Neural progenitor cell (in vitro differentiated cells): ENCODE results near the gene PDC. TPM values are rescaled to one million over a fixed set of nuclear protein-coding genes. Genes with fewer than 3 reads are reported as not detected.

Experiments
- DNase-seq: peaks from one replicate; pipeline ENCODE4 v3.0.0-alpha.2; 2016; ENCODE audit warnings: low spot score
- H2AFZ ChIP-seq: fragments of 200-600 bp; sonication (generic); replicated peaks from 2 replicates; pipeline ENCODE4 v1.6.1; 2016; ENCODE audit warnings: antibody characterized with exemption
- H3F3A ChIP-seq: fragments of 200-600 bp; sonication (generic); 2 replicates; pipeline ENCODE4 v1.6.1; 2016; ENCODE audit warnings: antibody characterized with exemption, low read depth
- H3K27ac ChIP-seq: fragments of 200-600 bp; sonication (generic); 2 replicates; pipeline ENCODE4 v1.5.1; 2016; ENCODE audit warnings: mild to moderate bottlenecking
- H3K27me3 ChIP-seq: fragments of 200-600 bp; sonication (generic); 2 replicates; pipeline ENCODE4 v1.6.1; 2016; ENCODE audit warnings: mild to moderate bottlenecking, moderate library complexity
- H3K36me3 ChIP-seq: fragments of 200-600 bp; sonication (generic); 2 replicates; pipeline ENCODE4 v1.5.1; 2016
- H3K4me1 ChIP-seq: fragments of 200-600 bp; sonication (generic); 2 replicates; pipeline ENCODE4 v1.6.1; 2016; ENCODE audit warnings: mixed run types
- H3K4me2 ChIP-seq: fragments of 200-600 bp; sonication (generic); 2 replicates; pipeline ENCODE4 v1.6.1; 2016
- H3K4me3 ChIP-seq: fragments of 200-600 bp; sonication (generic); 2 replicates; pipeline ENCODE4 v1.5.1; 2016
- H3K79me2 ChIP-seq: fragments of 200-600 bp; sonication (generic); 2 replicates; pipeline ENCODE4 v1.6.1; 2016; ENCODE audit warnings: low read depth
- H3K9ac ChIP-seq: fragments of 200-600 bp; sonication (generic); 2 replicates; pipeline ENCODE4 v1.6.1; 2016
- H3K9me3 ChIP-seq: fragments of 200-600 bp; sonication (generic); 2 replicates; pipeline ENCODE4 v1.5.1; 2016; ENCODE audit warnings: low read depth
- H4K20me1 ChIP-seq: fragments of 200-600 bp; sonication (generic); 2 replicates; pipeline ENCODE4 v1.6.1; 2016; ENCODE audit warnings: low read depth
- H3K27ac Mint-ChIP-seq: 3 replicates; pipeline ENCODE4 v1.8.0; 2021; ENCODE audit warnings: mixed read lengths
- H3K27me3 Mint-ChIP-seq: 2 replicates; pipeline ENCODE4 v1.8.0; 2022; ENCODE audit warnings: low read depth, mild to moderate bottlenecking, inconsistent platforms, moderate library complexity, mixed read lengths; ENCODE audit not compliant: insufficient read depth
- H3K36me3 Mint-ChIP-seq: 3 replicates; pipeline ENCODE4 v1.8.0; 2021; ENCODE audit warnings: mixed read lengths
- H3K4me1 Mint-ChIP-seq: 3 replicates; pipeline ENCODE4 v1.8.0; 2021; ENCODE audit warnings: mixed read lengths
- H3K4me3 Mint-ChIP-seq: 3 replicates; pipeline ENCODE4 v1.8.0; 2021; ENCODE audit warnings: mild to moderate bottlenecking, moderate library complexity, mixed read lengths
- H3K9me3 Mint-ChIP-seq: 3 replicates; pipeline ENCODE4 v1.8.0; 2020; ENCODE audit warnings: mixed read lengths
- CTCF ChIP-seq: fragments of 200-600 bp; sonication (generic); IDR thresholded peaks from 2 replicates; pipeline ENCODE4 v1.5.1; 2017; ENCODE audit warnings: antibody characterized with exemption, mild to moderate bottlenecking
- EZH2 ChIP-seq: fragments of 200-600 bp; sonication (generic); IDR thresholded peaks from 2 replicates; pipeline ENCODE4 v1.6.1; 2017; ENCODE audit warnings: antibody characterized with exemption, mild to moderate bottlenecking, moderate library complexity
- EZH2phosphoT487 ChIP-seq: fragments of 200-600 bp; sonication (generic); IDR thresholded peaks from 2 replicates; pipeline ENCODE4 v1.6.1; 2017; ENCODE audit warnings: antibody characterized with exemption
- total RNA-seq: library from RNA; depleted of rRNA; stranded (reverse); fragments of >200 nt; gene quantifications from 2 replicates; pipeline ENCODE4 v1.2.3, GENCODE V29; 2015; ENCODE audit warnings: low replicate concordance

Gene PDC
- total RNA-seq, 1 donor from 2014 or later: not detected

GRCh38 chr1:186435336-186435735 is 25.6 kb downstream of the PDC start:
- H3K36me3 Mint-ChIP-seq: no peaks in the 10 kb centered on the region
- no peak overlapping the region for H3K4me2 ChIP-seq
- no peak overlapping the region for H3K4me3 Mint-ChIP-seq
- TF ChIP-seq CTCF (no peak), EZH2 (no peak), EZH2phosphoT487 (no peak)
- no peak overlapping the region for H3K27ac ChIP-seq
- no peaks in the 10 kb centered on the region for H3K36me3 ChIP-seq
- H3K9me3 Mint-ChIP-seq: no peaks in the 10 kb centered on the region
- no peaks in the 10 kb centered on the region for H3K4me1 Mint-ChIP-seq
- H3K9ac ChIP-seq: no peak overlapping the region
- no peaks in the 10 kb centered on the region for H3K27me3 ChIP-seq
- no peaks in the 10 kb centered on the region for H3F3A ChIP-seq
- no peak for DNase-seq
- H3K4me1 ChIP-seq: no peaks in the 10 kb centered on the region
- H3K4me3 ChIP-seq: no peak overlapping the region
- no peaks in the 10 kb centered on the region for H3K9me3 ChIP-seq
- H3K79me2 ChIP-seq: no peaks in the 10 kb centered on the region
- H2AFZ ChIP-seq: no peak overlapping the region
- peaks cover 2% of the 10 kb centered on the region for H3K27me3 Mint-ChIP-seq
- H3K27ac Mint-ChIP-seq: no peak overlapping the region
- no peaks in the 10 kb centered on the region for H4K20me1 ChIP-seq

GRCh38 chr1:186429017-186429416 is 31.9 kb downstream of the PDC start:
- H3K27ac Mint-ChIP-seq: no peak overlapping the region
- no peak overlapping the region for H3K4me2 ChIP-seq
- H3K27me3 ChIP-seq: no peaks in the 10 kb centered on the region
- no peaks in the 10 kb centered on the region for H3K4me1 Mint-ChIP-seq
- DNase-seq: no peak
- H3K9me3 Mint-ChIP-seq: no peaks in the 10 kb centered on the region
- H3K9ac ChIP-seq: no peak overlapping the region
- H2AFZ ChIP-seq: no peak overlapping the region
- H3F3A ChIP-seq: no peaks in the 10 kb centered on the region
- no peak overlapping the region for H3K4me3 Mint-ChIP-seq
- H3K4me1 ChIP-seq: no peaks in the 10 kb centered on the region
- no peaks in the 10 kb centered on the region for H3K9me3 ChIP-seq
- no peaks in the 10 kb centered on the region for H3K79me2 ChIP-seq
- no peak for TF ChIP-seq CTCF
- TF ChIP-seq EZH2: no peak
- no peak for TF ChIP-seq EZH2phosphoT487
- no peaks in the 10 kb centered on the region for H3K36me3 Mint-ChIP-seq
- no peaks in the 10 kb centered on the region for H4K20me1 ChIP-seq
- peaks cover 2% of the 10 kb centered on the region for H3K27me3 Mint-ChIP-seq
- H3K4me3 ChIP-seq: no peak overlapping the region
- no peak overlapping the region for H3K27ac ChIP-seq
- no peaks in the 10 kb centered on the region for H3K36me3 ChIP-seq

GRCh38 chr1:186426118-186426517 is 34.8 kb downstream of the PDC start:
- Histone ChIP-seq H3K79me2 (no peaks in the 10 kb centered on the region), H3K36me3 (no peaks in the 10 kb centered on the region), H3K27ac (no peak overlapping the region), H3F3A (no peaks in the 10 kb centered on the region), H3K9ac (no peak overlapping the region), H2AFZ (no peak overlapping the region), H3K4me2 (no peak overlapping the region), H3K4me1 (no peaks in the 10 kb centered on the region), H4K20me1 (no peaks in the 10 kb centered on the region), H3K27me3 (no peaks in the 10 kb centered on the region), H3K4me3 (no peak overlapping the region), H3K9me3 (no peaks in the 10 kb centered on the region)
- no peak overlapping the region for H3K27ac Mint-ChIP-seq
- no peaks in the 10 kb centered on the region for H3K36me3 Mint-ChIP-seq
- H3K4me1 Mint-ChIP-seq: no peaks in the 10 kb centered on the region
- TF ChIP-seq CTCF (no peak), EZH2phosphoT487 (no peak), EZH2 (no peak)
- no peaks in the 10 kb centered on the region for H3K9me3 Mint-ChIP-seq
- no peak for DNase-seq
- H3K27me3 Mint-ChIP-seq: peaks cover 2% of the 10 kb centered on the region
- no peak overlapping the region for H3K4me3 Mint-ChIP-seq

- H3K4me3 ChIP-seq: no peak overlapping the region
- H3K27me3 ChIP-seq: no peaks in the 10 kb centered on the region
- Mint-ChIP-seq H3K27me3 (no peaks in the 10 kb centered on the region), H3K36me3 (no peaks in the 10 kb centered on the region), H3K27ac (no peak overlapping the region), H3K4me3 (no peak overlapping the region), H3K9me3 (no peaks in the 10 kb centered on the region), H3K4me1 (no peaks in the 10 kb centered on the region)
- no peak for DNase-seq
- H3K36me3 ChIP-seq: no peaks in the 10 kb centered on the region
- H3K9me3 ChIP-seq: no peaks in the 10 kb centered on the region
- H3K4me2 ChIP-seq: no peak overlapping the region
- no peak overlapping the region for H3K27ac ChIP-seq
- H4K20me1 ChIP-seq: no peaks in the 10 kb centered on the region
- no peak overlapping the region for H3K9ac ChIP-seq
- no peaks in the 10 kb centered on the region for H3K4me1 ChIP-seq
- no peak overlapping the region for H2AFZ ChIP-seq
- H3F3A ChIP-seq: no peaks in the 10 kb centered on the region
- TF ChIP-seq CTCF: no peak
- TF ChIP-seq EZH2: no peak
- TF ChIP-seq EZH2phosphoT487: no peak
- H3K79me2 ChIP-seq: no peaks in the 10 kb centered on the region
Measured at GRCh38 chr1:186424539-186424938, 36.4 kb downstream of the PDC start.
